Subcutaneous abdominal adipose tissue (tissue), 5 donors: ENCODE results near the gene TTLL4.

Experiments used
- H3K27ac ChIP-seq: one replicate; pipeline ENCODE4 v1.7.0; 2013; ENCODE audit warnings: low read depth, mild to moderate bottlenecking, inconsistent platforms, low read length, moderate library complexity
- H3K27me3 ChIP-seq, 5 donors: one replicate each; pipeline ENCODE4 v1.7.0; 2013; ENCODE audit warnings: low read length in 5 of 5, inconsistent platforms in 1 of 5; ENCODE audit not compliant: control insufficient read depth in 5 of 5, insufficient read depth in 4 of 5
- H3K36me3 ChIP-seq, 5 donors: one replicate each; pipeline ENCODE4 v1.7.0; 2013; ENCODE audit warnings: low read length in 5 of 5; ENCODE audit not compliant: control insufficient read depth in 5 of 5, insufficient read depth in 5 of 5
- H3K4me1 ChIP-seq, 5 donors: one replicate each; pipeline ENCODE4 v1.7.0; 2013; ENCODE audit warnings: low read length in 5 of 5, mild to moderate bottlenecking in 3 of 5, moderate library complexity in 1 of 5; ENCODE audit not compliant: control insufficient read depth in 5 of 5, insufficient read depth in 5 of 5
- H3K4me3 ChIP-seq, 5 donors: one replicate each; pipeline ENCODE4 v1.7.0; 2013; ENCODE audit warnings: low read length in 5 of 5, low read depth in 1 of 5
- H3K9ac ChIP-seq, 5 donors: one replicate each; pipeline ENCODE4 v1.7.0; 2013; ENCODE audit warnings: low read length in 5 of 5, mild to moderate bottlenecking in 4 of 5, moderate library complexity in 3 of 5
- H3K9me3 ChIP-seq, 5 donors: one replicate each; pipeline ENCODE4 v1.7.0; 2013; ENCODE audit warnings: low read length in 5 of 5; ENCODE audit not compliant: control insufficient read depth in 5 of 5
- donor health status: healthy.
- donor health status: healthy.
- donor health status: healthy.
- donor health status: healthy.
- donor health status: healthy.

Gene TTLL4

DNA sequence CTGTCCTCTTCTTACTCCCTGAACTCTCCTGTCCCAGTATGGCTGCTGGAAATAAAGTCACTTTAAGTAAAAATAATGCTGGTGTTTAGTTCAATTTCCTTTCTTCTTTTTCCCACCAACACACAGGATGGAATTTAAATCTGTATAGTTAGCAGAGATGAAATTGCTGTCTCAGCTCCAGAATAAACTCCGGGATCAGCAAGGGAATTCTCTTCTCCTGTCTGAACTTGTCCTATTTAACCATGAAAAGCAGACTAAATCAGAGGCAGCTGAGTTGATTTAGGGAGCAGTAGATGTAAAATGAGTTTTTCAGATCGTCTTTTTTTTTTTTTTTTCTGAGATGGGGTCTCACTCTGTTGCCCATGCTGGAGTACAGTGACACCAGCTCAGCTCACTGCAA, 25.9 kb downstream of the TTLL4 start:
- Histone ChIP-seq H3K27me3 (no peaks in the 10 kb centered on the region), H3K27ac (no peak overlapping the region), H3K4me3 (no peak overlapping the region), H3K9ac (no peak overlapping the region), H3K4me1 (peaks cover under 1 to 23% (median 11%) of the 10 kb centered on the region in 5 donors), H3K36me3 (peaks cover 3 to 46% (median 30%) of the 10 kb centered on the region in 5 donors), H3K9me3 (no peaks in the 10 kb centered on the region)

DNA sequence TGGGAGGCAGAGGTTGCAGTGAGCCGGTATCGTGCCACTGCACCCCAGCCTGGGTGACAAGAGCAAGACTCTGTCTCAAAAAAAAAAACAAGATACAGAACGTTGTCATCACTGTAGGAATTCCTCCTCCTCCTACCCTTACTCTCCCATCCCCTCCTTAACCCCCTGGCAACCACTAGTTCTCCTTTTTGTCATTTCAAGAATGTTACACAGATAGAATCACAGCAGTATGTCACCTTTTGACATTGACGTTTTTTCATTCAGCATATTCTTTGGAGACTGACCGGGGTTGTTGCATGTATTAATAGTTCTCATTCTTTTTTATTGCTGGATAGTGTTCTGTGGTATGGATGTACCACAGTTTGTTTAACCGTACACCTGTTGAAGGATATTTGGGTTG, 32.4 kb downstream of the TTLL4 start:
- no peak overlapping the region for H3K27ac ChIP-seq
- peaks cover 0 to 5% (median 0%) of the 10 kb centered on the region in 5 donors for H3K4me1 ChIP-seq
- H3K9ac ChIP-seq, result no peak overlapping the region
- H3K4me3 ChIP-seq, result no peak overlapping the region
- H3K27me3 ChIP-seq, result no peaks in the 10 kb centered on the region
- H3K36me3 ChIP-seq, result peaks cover 6 to 65% (median 55%) of the 10 kb centered on the region in 5 donors
- H3K9me3 ChIP-seq, result no peaks in the 10 kb centered on the region

DNA sequence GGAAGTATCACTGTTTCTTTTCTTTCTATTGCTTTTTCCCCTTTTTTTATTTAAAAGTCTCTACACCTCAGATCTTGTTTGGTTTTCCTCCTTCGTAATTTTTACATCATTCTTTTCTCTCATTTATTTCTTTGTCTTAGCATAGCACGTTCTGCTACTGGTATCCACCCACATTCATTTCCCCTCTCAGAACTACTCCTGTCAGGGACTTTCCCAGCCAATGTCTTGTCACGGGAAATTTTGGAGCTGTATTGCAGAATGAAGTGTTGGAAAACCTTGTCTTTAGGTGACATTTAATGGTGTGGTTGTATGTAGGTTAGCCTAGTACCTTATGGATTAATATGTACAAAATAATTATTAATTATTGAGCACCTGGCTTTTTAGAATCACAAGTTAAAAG, 34.0 kb downstream of the TTLL4 start:
- H3K27me3 ChIP-seq, result no peaks in the 10 kb centered on the region
- H3K27ac ChIP-seq, result no peak overlapping the region
- peaks cover 0 to 5% (median 0%) of the 10 kb centered on the region in 5 donors for H3K4me1 ChIP-seq
- no peak overlapping the region for H3K9ac ChIP-seq
- H3K36me3 ChIP-seq, result peaks cover 5 to 65% (median 56%) of the 10 kb centered on the region in 5 donors
- H3K4me3 ChIP-seq, result no peak overlapping the region
- H3K9me3 ChIP-seq, result no peaks in the 10 kb centered on the region

DNA sequence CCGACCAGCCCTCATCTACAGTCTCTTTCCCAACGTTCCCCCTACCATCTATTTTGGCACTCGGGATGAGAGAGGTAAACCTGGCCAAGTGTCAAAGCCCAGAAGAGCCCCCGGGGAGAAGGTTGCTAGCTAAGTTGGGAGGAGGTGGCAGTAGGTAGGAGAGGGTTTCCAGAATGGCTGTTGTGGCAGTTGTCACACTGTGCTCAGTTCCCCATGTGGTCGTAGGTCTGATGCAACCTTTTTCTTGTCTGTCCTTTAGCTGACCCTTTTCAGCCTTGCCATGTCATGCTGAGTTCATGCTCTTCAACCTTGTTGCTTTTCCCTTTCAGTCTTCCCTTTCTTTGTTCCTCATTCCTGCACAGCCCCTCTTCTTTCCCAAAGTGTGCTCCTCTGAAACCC, 34.5 kb downstream of the TTLL4 start:
- Histone ChIP-seq H3K4me3 (no peak overlapping the region), H3K36me3 (peaks cover 3 to 65% (median 56%) of the 10 kb centered on the region in 5 donors), H3K9me3 (no peaks in the 10 kb centered on the region), H3K9ac (no peak overlapping the region), H3K27ac (no peak overlapping the region), H3K4me1 (peaks cover 0 to 5% (median 0%) of the 10 kb centered on the region in 5 donors), H3K27me3 (no peaks in the 10 kb centered on the region)

DNA sequence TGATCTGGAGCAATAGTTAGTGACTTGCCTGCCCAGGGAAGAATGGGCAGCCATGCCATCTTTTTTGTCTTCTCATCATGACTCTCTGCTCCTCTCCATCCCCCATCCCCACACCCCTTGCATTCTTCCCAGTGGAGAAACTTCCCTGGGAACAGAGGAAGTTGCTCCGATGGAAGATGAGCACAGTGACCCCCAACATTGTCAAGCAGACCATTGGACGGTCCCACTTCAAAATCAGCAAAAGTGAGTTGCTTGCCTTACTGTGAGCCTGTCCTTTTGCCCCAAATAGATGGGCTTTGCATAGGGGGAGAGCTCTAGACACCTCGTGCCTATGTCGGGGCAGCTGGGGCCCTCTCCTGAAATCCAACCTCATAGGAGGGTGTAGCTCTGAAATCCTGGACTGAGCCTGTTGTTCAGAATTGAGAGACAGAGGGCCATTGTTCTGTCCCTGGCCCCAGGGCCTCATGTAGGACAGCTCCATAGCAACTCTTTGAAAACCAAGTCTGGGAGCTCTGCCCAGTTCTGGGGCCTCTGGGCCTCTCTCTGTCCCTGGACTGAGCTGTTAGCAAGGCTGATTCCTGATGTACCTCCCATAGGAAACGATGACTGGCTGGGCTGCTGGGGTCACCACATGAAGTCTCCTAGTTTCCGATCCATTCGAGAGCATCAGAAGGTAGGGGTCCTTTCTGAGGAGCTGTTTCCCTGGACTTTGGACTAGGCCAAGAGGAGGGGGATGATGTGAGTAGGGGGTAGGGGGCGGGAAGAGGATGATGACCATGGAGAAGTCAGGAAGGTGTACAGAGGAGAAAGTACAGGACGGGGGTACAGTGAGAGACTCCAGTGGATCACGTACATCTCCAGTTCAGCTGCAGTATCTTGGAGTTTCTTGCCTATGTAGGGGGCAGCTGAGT, 35.2 kb downstream of the TTLL4 start:
- Histone ChIP-seq H3K4me3 (no peak overlapping the region), H3K36me3 (peaks cover 7 to 65% (median 56%) of the 10 kb centered on the region in 5 donors), H3K9ac (no peak overlapping the region), H3K27me3 (no peaks in the 10 kb centered on the region), H3K4me1 (peaks cover 0 to 5% (median 0%) of the 10 kb centered on the region in 5 donors), H3K9me3 (no peaks in the 10 kb centered on the region), H3K27ac (no peak overlapping the region)

DNA sequence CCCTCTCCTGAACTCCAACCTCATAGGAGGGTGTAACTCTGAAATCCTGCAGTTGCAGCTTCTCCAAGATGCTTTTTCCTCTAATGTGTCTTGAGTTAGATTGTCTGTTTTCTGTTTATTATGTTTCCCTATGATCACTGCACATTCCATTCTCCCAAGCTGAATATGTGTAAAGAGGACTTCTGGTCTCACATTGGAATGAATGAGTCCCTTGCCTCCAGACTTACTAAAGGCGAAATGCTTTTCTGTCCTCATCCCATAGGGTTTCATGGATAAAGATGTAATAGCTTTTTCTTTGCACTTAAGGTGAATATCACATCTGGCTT, 35.8 kb downstream of the TTLL4 start:
- H3K27ac ChIP-seq, result no peak overlapping the region
- H3K4me3 ChIP-seq, result no peak overlapping the region
- no peak overlapping the region for H3K9ac ChIP-seq
- peaks cover 8 to 63% (median 56%) of the 10 kb centered on the region in 5 donors for H3K36me3 ChIP-seq
- no peaks in the 10 kb centered on the region for H3K27me3 ChIP-seq
- no peaks in the 10 kb centered on the region for H3K9me3 ChIP-seq
- peaks cover 0 to 5% (median 0%) of the 10 kb centered on the region in 5 donors for H3K4me1 ChIP-seq

DNA sequence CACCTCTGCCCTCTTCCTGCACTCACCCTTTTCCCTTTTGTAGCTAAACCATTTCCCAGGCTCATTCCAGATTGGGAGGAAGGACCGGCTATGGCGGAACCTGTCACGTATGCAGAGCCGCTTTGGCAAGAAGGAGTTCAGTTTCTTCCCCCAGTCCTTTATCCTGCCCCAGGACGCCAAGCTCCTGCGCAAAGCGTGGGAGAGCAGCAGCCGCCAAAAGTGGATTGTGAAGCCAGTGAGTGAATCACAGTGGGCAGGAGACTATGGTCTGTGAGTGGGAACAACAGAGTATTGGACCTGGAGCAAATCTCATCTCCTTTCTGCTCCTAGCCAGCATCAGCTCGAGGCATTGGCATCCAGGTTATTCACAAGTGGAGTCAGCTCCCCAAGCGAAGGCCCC, 36.3 kb downstream of the TTLL4 start:
- Histone ChIP-seq H3K27ac (no peak overlapping the region), H3K27me3 (no peaks in the 10 kb centered on the region), H3K9me3 (no peaks in the 10 kb centered on the region), H3K9ac (no peak overlapping the region), H3K36me3 (peaks cover 8 to 63% (median 56%) of the 10 kb centered on the region in 5 donors), H3K4me3 (no peak overlapping the region), H3K4me1 (peaks cover 0 to 5% (median 0%) of the 10 kb centered on the region in 5 donors)

DNA sequence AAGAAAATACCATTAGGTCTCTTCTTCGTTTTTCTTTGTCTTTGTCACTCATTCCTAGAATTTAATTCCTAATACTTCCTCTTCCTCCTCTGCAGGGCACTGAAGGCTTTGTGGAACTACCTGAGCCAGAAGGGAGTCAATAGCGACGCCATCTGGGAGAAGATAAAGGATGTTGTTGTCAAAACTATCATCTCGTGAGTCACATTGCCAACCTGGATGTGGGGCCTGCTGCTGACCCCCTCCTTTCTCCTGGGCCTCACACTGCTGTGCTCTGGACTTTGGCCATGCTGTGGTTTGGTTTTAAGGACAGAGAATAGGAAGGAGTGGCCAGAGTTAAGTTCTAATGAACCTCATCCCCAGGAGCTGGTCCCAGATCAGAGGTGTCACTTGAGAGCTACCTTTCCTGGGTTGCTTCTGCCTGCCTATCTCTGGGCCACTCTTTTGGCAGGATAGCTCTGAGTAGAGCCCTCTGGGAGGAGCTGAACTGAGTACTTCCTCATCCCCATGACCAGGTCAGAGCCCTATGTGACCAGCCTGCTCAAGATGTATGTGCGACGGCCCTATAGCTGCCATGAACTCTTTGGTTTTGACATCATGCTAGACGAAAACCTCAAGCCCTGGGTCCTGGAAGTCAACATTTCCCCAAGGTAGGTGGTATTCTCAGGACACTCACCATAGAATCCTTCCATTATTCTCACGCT, 38.3 kb downstream of the TTLL4 start:
- H3K4me1 ChIP-seq, result peaks cover 0 to 5% (median 0%) of the 10 kb centered on the region in 5 donors
- no peaks in the 10 kb centered on the region for H3K27me3 ChIP-seq
- peaks cover 13 to 79% (median 75%) of the 10 kb centered on the region in 5 donors for H3K36me3 ChIP-seq
- H3K9me3 ChIP-seq, result no peaks in the 10 kb centered on the region
- H3K27ac ChIP-seq, result no peak overlapping the region
- no peak overlapping the region for H3K4me3 ChIP-seq
- no peak overlapping the region for H3K9ac ChIP-seq

DNA sequence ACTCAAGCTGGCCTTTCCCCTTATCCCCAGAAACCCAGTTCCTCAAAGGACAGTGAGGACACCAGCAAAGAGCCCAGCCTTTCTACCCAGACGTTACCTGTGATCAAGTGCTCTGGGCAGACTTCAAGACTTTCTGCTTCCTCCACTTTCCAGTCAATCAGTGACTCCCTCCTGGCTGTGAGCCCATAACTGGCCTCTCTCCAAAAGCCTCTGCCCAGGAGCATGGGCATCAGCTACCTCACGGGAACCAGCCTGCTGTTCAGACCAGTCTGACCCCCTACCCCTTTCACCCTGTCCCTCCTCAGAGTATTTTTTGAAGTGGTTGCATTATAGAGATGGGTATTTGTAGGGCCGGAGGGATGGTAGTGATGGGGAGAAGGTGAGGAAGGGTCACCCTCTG, 43.6 kb downstream of the TTLL4 start:
- H3K27me3 ChIP-seq, result no peaks in the 10 kb centered on the region
- H3K9me3 ChIP-seq, result no peaks in the 10 kb centered on the region
- H3K9ac ChIP-seq, result no peak overlapping the region
- H3K4me1 ChIP-seq, result no peaks in the 10 kb centered on the region
- H3K4me3 ChIP-seq, result no peak overlapping the region
- H3K27ac ChIP-seq, result no peak overlapping the region
- peaks cover 13 to 64% (median 50%) of the 10 kb centered on the region in 5 donors for H3K36me3 ChIP-seq

DNA sequence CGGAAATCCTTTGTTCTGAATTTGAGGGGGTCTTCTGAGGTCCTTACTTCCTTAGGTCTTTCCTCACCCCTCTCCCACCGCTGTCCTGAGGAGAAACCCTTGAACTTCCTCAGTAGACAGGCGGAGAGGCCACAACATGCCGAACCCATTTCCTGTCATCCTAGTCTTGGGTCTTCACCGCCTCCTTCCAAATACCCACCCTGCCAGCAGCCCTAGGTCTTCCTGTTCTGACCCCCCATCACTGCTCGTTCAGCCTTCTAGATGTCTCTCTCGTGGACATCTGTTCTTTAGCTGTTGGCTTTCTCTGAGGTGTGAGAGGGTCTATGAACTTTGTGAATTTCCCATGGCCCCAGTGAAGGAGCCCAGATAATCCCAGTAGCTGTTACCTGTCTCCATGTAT, 44.1 kb downstream of the TTLL4 start:
- H3K9ac ChIP-seq, result no peak overlapping the region
- no peak overlapping the region for H3K27ac ChIP-seq
- H3K9me3 ChIP-seq, result no peaks in the 10 kb centered on the region
- H3K4me3 ChIP-seq, result no peak overlapping the region
- H3K27me3 ChIP-seq, result no peaks in the 10 kb centered on the region
- peaks cover 13 to 58% (median 45%) of the 10 kb centered on the region in 5 donors for H3K36me3 ChIP-seq
- no peaks in the 10 kb centered on the region for H3K4me1 ChIP-seq
